Measurements from ENCODE around the gene DIAPH2.

Gene DIAPH2

GRCh38 chrX:97524997-97525396 is 840.4 kb downstream of the DIAPH2 start:
- no peak for FAIRE-seq
- TF ChIP-seq TAF1 (IDR thresholded peaks at IDR 0.05; ENCODE audit: borderline replicate concordance, low read depth, low read length) (no peak), POLR2A (IDR thresholded peaks at IDR 0.05; ENCODE audit: low read depth, low read length) (no peak), POLR2AphosphoS5 (IDR thresholded peaks at IDR 0.05; ENCODE audit: low read depth, low read length) (no peak)
- no peak for DNase-seq (ENCODE audit: insufficient read length)

- DNase-seq (ENCODE audit: insufficient read length) (no peak), FAIRE-seq (no peak)
- TF ChIP-seq POLR2A (IDR thresholded peaks at IDR 0.05; ENCODE audit: low read depth, low read length) = no peak
Observed at GRCh38 chrX:97525981-97526380, 841.3 kb downstream of the DIAPH2 start.

- no peak for TF ChIP-seq POLR2AphosphoS5 (IDR thresholded peaks at IDR 0.05; ENCODE audit: low read depth, low read length)
- no peak for TF ChIP-seq TAF1 (IDR thresholded peaks at IDR 0.05; ENCODE audit: borderline replicate concordance, low read depth, low read length)
- TF ChIP-seq POLR2A (IDR thresholded peaks at IDR 0.05; ENCODE audit: low read depth, low read length) = no peak
- no peak for FAIRE-seq
- DNase-seq (ENCODE audit: insufficient read length) = no peak
Observed at GRCh38 chrX:97527725-97528124, 843.1 kb downstream of the DIAPH2 start.

GRCh38 chrX:97529536-97530200 is 845.0 kb downstream of the DIAPH2 start:
- no peak for FAIRE-seq
- TF ChIP-seq TAF1 (IDR thresholded peaks at IDR 0.05; ENCODE audit: borderline replicate concordance, low read depth, low read length) = no peak
- TF ChIP-seq POLR2A (IDR thresholded peaks at IDR 0.05; ENCODE audit: low read depth, low read length) = no peak
- no peak for TF ChIP-seq POLR2AphosphoS5 (IDR thresholded peaks at IDR 0.05; ENCODE audit: low read depth, low read length)
- DNase-seq (ENCODE audit: insufficient read length) = no peak

- no peak for DNase-seq (ENCODE audit: insufficient read length)
- TF ChIP-seq POLR2AphosphoS5 (IDR thresholded peaks at IDR 0.05; ENCODE audit: low read depth, low read length) (no peak), TAF1 (IDR thresholded peaks at IDR 0.05; ENCODE audit: borderline replicate concordance, low read depth, low read length) (no peak), POLR2A (IDR thresholded peaks at IDR 0.05; ENCODE audit: low read depth, low read length) (no peak)
- no peak for FAIRE-seq
Observed at GRCh38 chrX:97531825-97532224, 847.2 kb downstream of the DIAPH2 start.

GRCh38 chrX:97538745-97539144 is 854.1 kb downstream of the DIAPH2 start:
- TF ChIP-seq POLR2A (IDR thresholded peaks at IDR 0.05; ENCODE audit: low read depth, low read length) (no peak), POLR2AphosphoS5 (IDR thresholded peaks at IDR 0.05; ENCODE audit: low read depth, low read length) (no peak), TAF1 (IDR thresholded peaks at IDR 0.05; ENCODE audit: borderline replicate concordance, low read depth, low read length) (no peak)
- FAIRE-seq = no peak
- no peak for DNase-seq (ENCODE audit: insufficient read length)

- DNase-seq (ENCODE audit: insufficient read length) (no peak), FAIRE-seq (no peak)
- no peak for TF ChIP-seq TAF1 (IDR thresholded peaks at IDR 0.05; ENCODE audit: borderline replicate concordance, low read depth, low read length)
- no peak for TF ChIP-seq POLR2AphosphoS5 (IDR thresholded peaks at IDR 0.05; ENCODE audit: low read depth, low read length)
- no peak for TF ChIP-seq POLR2A (IDR thresholded peaks at IDR 0.05; ENCODE audit: low read depth, low read length)
Observed at GRCh38 chrX:97539970-97540519, 855.4 kb downstream of the DIAPH2 start.

- DNase-seq (ENCODE audit: insufficient read length) = no peak
- FAIRE-seq = no peak
- TF ChIP-seq TAF1 (IDR thresholded peaks at IDR 0.05; ENCODE audit: borderline replicate concordance, low read depth, low read length) (no peak), POLR2A (IDR thresholded peaks at IDR 0.05; ENCODE audit: low read depth, low read length) (no peak), POLR2AphosphoS5 (IDR thresholded peaks at IDR 0.05; ENCODE audit: low read depth, low read length) (no peak)
Observed at GRCh38 chrX:97547877-97548578, 863.4 kb downstream of the DIAPH2 start.

GRCh38 chrX:97551821-97552220 is 867.2 kb downstream of the DIAPH2 start:
- FAIRE-seq (no peak), DNase-seq (ENCODE audit: insufficient read length) (no peak)
- TF ChIP-seq TAF1 (IDR thresholded peaks at IDR 0.05; ENCODE audit: borderline replicate concordance, low read depth, low read length) (no peak), POLR2A (IDR thresholded peaks at IDR 0.05; ENCODE audit: low read depth, low read length) (no peak), POLR2AphosphoS5 (IDR thresholded peaks at IDR 0.05; ENCODE audit: low read depth, low read length) (no peak)

GRCh38 chrX:97553833-97554232 is 869.2 kb downstream of the DIAPH2 start:
- no peak for DNase-seq (ENCODE audit: insufficient read length)
- FAIRE-seq = no peak
- TF ChIP-seq POLR2AphosphoS5 (IDR thresholded peaks at IDR 0.05; ENCODE audit: low read depth, low read length) = no peak
- TF ChIP-seq TAF1 (IDR thresholded peaks at IDR 0.05; ENCODE audit: borderline replicate concordance, low read depth, low read length) = no peak

- TF ChIP-seq TAF1 (IDR thresholded peaks at IDR 0.05; ENCODE audit: borderline replicate concordance, low read depth, low read length) (no peak), POLR2AphosphoS5 (IDR thresholded peaks at IDR 0.05; ENCODE audit: low read depth, low read length) (no peak), POLR2A (IDR thresholded peaks at IDR 0.05; ENCODE audit: low read depth, low read length) (no peak)
- DNase-seq (ENCODE audit: insufficient read length) (no peak), FAIRE-seq (no peak)
Observed at GRCh38 chrX:97556359-97556758, 871.7 kb downstream of the DIAPH2 start.

- TF ChIP-seq POLR2AphosphoS5 (IDR thresholded peaks at IDR 0.05; ENCODE audit: low read depth, low read length) (no peak), TAF1 (IDR thresholded peaks at IDR 0.05; ENCODE audit: borderline replicate concordance, low read depth, low read length) (no peak), POLR2A (IDR thresholded peaks at IDR 0.05; ENCODE audit: low read depth, low read length) (no peak)
- DNase-seq (ENCODE audit: insufficient read length) (peak; percentile 9), FAIRE-seq (peak; percentile 64)
Observed at GRCh38 chrX:97563531-97564133, 879.0 kb downstream of the DIAPH2 start.

All from GM12892 (cell line).